ENCODE data around the gene ADCY9.

DNA sequence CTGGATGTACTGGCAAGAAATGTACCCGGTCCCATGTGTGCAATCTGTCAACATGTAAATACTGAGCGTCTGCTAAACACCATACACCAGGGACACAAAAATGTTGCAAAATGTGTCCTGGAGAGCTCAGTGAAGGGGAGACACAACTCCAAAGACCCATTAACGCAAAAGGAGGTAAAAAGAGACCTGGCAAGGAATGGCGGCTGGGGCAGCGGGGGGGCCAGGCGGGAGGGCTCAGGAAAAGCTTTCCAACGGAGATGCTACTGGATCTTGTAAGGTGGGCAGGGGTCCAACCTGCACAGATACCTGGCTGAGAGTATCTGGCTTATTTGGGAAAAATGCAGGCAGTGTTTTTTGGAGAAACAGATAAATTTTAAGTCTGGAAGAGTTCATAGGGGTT is 40.7 kb downstream of the ADCY9 start:
- TF ChIP-seq, protein P1, sequence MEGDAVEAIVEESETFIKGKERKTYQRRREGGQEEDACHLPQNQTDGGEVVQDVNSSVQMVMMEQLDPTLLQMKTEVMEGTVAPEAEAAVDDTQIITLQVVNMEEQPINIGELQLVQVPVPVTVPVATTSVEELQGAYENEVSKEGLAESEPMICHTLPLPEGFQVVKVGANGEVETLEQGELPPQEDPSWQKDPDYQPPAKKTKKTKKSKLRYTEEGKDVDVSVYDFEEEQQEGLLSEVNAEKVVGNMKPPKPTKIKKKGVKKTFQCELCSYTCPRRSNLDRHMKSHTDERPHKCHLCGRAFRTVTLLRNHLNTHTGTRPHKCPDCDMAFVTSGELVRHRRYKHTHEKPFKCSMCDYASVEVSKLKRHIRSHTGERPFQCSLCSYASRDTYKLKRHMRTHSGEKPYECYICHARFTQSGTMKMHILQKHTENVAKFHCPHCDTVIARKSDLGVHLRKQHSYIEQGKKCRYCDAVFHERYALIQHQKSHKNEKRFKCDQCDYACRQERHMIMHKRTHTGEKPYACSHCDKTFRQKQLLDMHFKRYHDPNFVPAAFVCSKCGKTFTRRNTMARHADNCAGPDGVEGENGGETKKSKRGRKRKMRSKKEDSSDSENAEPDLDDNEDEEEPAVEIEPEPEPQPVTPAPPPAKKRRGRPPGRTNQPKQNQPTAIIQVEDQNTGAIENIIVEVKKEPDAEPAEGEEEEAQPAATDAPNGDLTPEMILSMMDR (IDR thresholded peaks at IDR 0.05), result no peak
- no peak for TF ChIP-seq POLR2A (IDR thresholded peaks at IDR 0.05)

Measured in breast epithelium (tissue), 3 donors.